ENCODE measurements around the gene WNT9A.

Gene WNT9A

GRCh38 chr1:227925582-227926198 is 22.0 kb downstream of the WNT9A start:
- no peak overlapping the region for H3K27ac ChIP-seq
- no peak for TF ChIP-seq ZFX (IDR thresholded peaks at IDR 0.05)
- TF ChIP-seq CTCF (conservative IDR thresholded peaks at IDR 0.05): no peak

- no peak overlapping the region for H3K27ac ChIP-seq
- TF ChIP-seq ZFX (IDR thresholded peaks at IDR 0.05) (no peak), CTCF (conservative IDR thresholded peaks at IDR 0.05) (no peak)
Measured at GRCh38 chr1:227924833-227925574, 22.7 kb downstream of the WNT9A start.

GRCh38 chr1:227924168-227924832 is 23.4 kb downstream of the WNT9A start:
- H3K27ac ChIP-seq: no peak overlapping the region
- TF ChIP-seq ZFX (IDR thresholded peaks at IDR 0.05): no peak
- no peak for TF ChIP-seq CTCF (conservative IDR thresholded peaks at IDR 0.05)

GRCh38 chr1:227923353-227924167 is 24.2 kb downstream of the WNT9A start:
- no peak overlapping the region for H3K27ac ChIP-seq
- TF ChIP-seq CTCF (conservative IDR thresholded peaks at IDR 0.05) (no peak), ZFX (IDR thresholded peaks at IDR 0.05) (no peak)

GRCh38 chr1:227922501-227923352 is 25.0 kb downstream of the WNT9A start:
- no peak overlapping the region for H3K27ac ChIP-seq
- TF ChIP-seq ZFX (IDR thresholded peaks at IDR 0.05) (no peak), CTCF (conservative IDR thresholded peaks at IDR 0.05) (no peak)

- H3K27ac ChIP-seq: no peak overlapping the region
- no peak for TF ChIP-seq CTCF (conservative IDR thresholded peaks at IDR 0.05)
- TF ChIP-seq ZFX (IDR thresholded peaks at IDR 0.05): no peak
Measured at GRCh38 chr1:227921461-227922185, 26.1 kb downstream of the WNT9A start.
